GM15510 (cell line): Measurements from ENCODE around the gene CILP2.

Experiments
- POLR2A ChIP-seq: IDR thresholded peaks from 3 replicates; pipeline ENCODE4 v1.6.1; 2011; ENCODE audit warnings: borderline replicate concordance; ENCODE audit not compliant: insufficient read length; ENCODE audit errors: extremely low read depth

Gene CILP2

GRCh38 chr19:19579533-19580361 lies 41.7 kb downstream of the CILP2 start:
- no peak for TF ChIP-seq POLR2A

GRCh38 chr19:19580418-19580817 lies 42.4 kb downstream of the CILP2 start:
- TF ChIP-seq POLR2A: no peak

GRCh38 chr19:19581391-19581790 lies 43.3 kb downstream of the CILP2 start:
- TF ChIP-seq POLR2A: no peak

GRCh38 chr19:19582471-19582870 lies 44.4 kb downstream of the CILP2 start:
- TF ChIP-seq POLR2A: no peak

GRCh38 chr19:19584356-19584755 lies 46.3 kb downstream of the CILP2 start:
- no peak for TF ChIP-seq POLR2A

GRCh38 chr19:19587771-19588170 lies 49.7 kb downstream of the CILP2 start:
- no peak for TF ChIP-seq POLR2A

- TF ChIP-seq POLR2A: no peak
These were observed 50.5 kb downstream of the CILP2 start for GRCh38 chr19:19588546-19588945.

GRCh38 chr19:19591133-19591825 lies 53.2 kb downstream of the CILP2 start:
- no peak for TF ChIP-seq POLR2A

- no peak for TF ChIP-seq POLR2A
These were observed 54.6 kb downstream of the CILP2 start for GRCh38 chr19:19592690-19593089.

- no peak for TF ChIP-seq POLR2A
These were observed 56.3 kb downstream of the CILP2 start for GRCh38 chr19:19594381-19594780.

- no peak for TF ChIP-seq POLR2A
These were observed 57.2 kb downstream of the CILP2 start for GRCh38 chr19:19595171-19595701.
